Measurements from ENCODE around the gene ATF5.

ATF5 gene

DNA sequence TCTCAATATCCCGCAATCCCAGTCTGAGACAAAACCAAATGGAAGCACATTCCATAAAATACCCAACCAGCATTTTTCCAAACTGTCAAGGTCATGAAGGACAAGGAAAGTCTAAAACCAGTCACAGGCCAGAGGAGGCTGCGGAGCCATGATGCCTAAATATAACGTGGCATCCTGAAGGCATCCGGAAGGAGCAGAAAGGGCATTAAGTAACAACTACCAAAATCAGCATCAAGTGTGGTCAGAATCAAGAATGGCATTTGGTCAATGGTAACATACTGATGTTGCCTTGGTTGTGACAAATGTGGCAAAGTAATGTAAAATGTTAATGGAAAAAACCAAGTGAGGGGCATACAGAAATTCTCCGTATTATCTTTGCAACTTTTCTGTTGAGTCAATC, 3.5 kb upstream of the ATF5 start:
- H3K4me3 ChIP-seq (replicated peaks; ENCODE audit: insufficient read depth, low read length): no peak overlapping the region
- no peak for TF ChIP-seq GABPA (IDR thresholded peaks at IDR 0.05; ENCODE audit: low read depth)
- TF ChIP-seq SPI1 (IDR thresholded peaks at IDR 0.05; ENCODE audit: borderline replicate concordance, low read depth): no peak
- TF ChIP-seq, protein P1, sequence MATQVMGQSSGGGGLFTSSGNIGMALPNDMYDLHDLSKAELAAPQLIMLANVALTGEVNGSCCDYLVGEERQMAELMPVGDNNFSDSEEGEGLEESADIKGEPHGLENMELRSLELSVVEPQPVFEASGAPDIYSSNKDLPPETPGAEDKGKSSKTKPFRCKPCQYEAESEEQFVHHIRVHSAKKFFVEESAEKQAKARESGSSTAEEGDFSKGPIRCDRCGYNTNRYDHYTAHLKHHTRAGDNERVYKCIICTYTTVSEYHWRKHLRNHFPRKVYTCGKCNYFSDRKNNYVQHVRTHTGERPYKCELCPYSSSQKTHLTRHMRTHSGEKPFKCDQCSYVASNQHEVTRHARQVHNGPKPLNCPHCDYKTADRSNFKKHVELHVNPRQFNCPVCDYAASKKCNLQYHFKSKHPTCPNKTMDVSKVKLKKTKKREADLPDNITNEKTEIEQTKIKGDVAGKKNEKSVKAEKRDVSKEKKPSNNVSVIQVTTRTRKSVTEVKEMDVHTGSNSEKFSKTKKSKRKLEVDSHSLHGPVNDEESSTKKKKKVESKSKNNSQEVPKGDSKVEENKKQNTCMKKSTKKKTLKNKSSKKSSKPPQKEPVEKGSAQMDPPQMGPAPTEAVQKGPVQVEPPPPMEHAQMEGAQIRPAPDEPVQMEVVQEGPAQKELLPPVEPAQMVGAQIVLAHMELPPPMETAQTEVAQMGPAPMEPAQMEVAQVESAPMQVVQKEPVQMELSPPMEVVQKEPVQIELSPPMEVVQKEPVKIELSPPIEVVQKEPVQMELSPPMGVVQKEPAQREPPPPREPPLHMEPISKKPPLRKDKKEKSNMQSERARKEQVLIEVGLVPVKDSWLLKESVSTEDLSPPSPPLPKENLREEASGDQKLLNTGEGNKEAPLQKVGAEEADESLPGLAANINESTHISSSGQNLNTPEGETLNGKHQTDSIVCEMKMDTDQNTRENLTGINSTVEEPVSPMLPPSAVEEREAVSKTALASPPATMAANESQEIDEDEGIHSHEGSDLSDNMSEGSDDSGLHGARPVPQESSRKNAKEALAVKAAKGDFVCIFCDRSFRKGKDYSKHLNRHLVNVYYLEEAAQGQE (IDR thresholded peaks at IDR 0.05; ENCODE audit: insufficient replicate concordance, low read depth): no peak
- TF ChIP-seq, protein P2, sequence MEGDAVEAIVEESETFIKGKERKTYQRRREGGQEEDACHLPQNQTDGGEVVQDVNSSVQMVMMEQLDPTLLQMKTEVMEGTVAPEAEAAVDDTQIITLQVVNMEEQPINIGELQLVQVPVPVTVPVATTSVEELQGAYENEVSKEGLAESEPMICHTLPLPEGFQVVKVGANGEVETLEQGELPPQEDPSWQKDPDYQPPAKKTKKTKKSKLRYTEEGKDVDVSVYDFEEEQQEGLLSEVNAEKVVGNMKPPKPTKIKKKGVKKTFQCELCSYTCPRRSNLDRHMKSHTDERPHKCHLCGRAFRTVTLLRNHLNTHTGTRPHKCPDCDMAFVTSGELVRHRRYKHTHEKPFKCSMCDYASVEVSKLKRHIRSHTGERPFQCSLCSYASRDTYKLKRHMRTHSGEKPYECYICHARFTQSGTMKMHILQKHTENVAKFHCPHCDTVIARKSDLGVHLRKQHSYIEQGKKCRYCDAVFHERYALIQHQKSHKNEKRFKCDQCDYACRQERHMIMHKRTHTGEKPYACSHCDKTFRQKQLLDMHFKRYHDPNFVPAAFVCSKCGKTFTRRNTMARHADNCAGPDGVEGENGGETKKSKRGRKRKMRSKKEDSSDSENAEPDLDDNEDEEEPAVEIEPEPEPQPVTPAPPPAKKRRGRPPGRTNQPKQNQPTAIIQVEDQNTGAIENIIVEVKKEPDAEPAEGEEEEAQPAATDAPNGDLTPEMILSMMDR (IDR thresholded peaks at IDR 0.05; ENCODE audit: insufficient read depth, low read length): no peak
- no peak for TF ChIP-seq POLR2AphosphoS5 (IDR thresholded peaks at IDR 0.05; ENCODE audit: low read depth)
- no peak overlapping the region for H3K27ac ChIP-seq (replicated peaks)
- H3K27me3 ChIP-seq (ENCODE audit: insufficient read depth, poor library complexity, severe bottlenecking): no peaks in the 10 kb centered on the region
- DNase-seq (ENCODE audit: low read depth in 1 of 2, low spot score in 1 of 2): no peak

DNA sequence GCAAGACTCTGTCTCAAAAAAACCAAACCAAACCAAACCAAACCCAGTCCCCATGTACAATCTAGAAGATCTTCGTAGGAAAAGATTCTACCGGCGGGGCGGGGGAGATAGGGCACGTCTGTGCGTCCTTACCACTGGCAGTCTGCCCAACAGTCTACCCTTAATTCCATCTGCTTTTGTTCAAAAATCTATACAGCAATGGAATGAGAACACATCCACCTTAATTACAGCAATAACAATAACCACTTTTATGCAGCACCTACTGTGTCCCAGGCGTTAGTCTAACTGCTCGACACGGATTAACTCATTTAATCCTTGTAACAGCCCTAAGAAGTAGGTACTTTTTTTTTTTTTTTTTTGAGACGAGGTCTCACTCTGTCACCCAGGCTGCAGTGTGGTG, 2.5 kb upstream of the ATF5 start:
- Histone ChIP-seq H3K27ac (replicated peaks) (no peak overlapping the region), H3K4me3 (replicated peaks; ENCODE audit: insufficient read depth, low read length) (no peak overlapping the region), H3K27me3 (ENCODE audit: insufficient read depth, poor library complexity, severe bottlenecking) (no peaks in the 10 kb centered on the region)
- no peak for TF ChIP-seq POLR2AphosphoS5 (IDR thresholded peaks at IDR 0.05; ENCODE audit: low read depth)
- TF ChIP-seq, protein P2 (IDR thresholded peaks at IDR 0.05; ENCODE audit: insufficient read depth, low read length): no peak
- TF ChIP-seq SPI1 (IDR thresholded peaks at IDR 0.05; ENCODE audit: borderline replicate concordance, low read depth): no peak
- no peak for TF ChIP-seq GABPA (IDR thresholded peaks at IDR 0.05; ENCODE audit: low read depth)
- TF ChIP-seq, protein P1 (IDR thresholded peaks at IDR 0.05; ENCODE audit: insufficient replicate concordance, low read depth): no peak
- DNase-seq (ENCODE audit: low read depth in 1 of 2, low spot score in 1 of 2): no peak

DNA sequence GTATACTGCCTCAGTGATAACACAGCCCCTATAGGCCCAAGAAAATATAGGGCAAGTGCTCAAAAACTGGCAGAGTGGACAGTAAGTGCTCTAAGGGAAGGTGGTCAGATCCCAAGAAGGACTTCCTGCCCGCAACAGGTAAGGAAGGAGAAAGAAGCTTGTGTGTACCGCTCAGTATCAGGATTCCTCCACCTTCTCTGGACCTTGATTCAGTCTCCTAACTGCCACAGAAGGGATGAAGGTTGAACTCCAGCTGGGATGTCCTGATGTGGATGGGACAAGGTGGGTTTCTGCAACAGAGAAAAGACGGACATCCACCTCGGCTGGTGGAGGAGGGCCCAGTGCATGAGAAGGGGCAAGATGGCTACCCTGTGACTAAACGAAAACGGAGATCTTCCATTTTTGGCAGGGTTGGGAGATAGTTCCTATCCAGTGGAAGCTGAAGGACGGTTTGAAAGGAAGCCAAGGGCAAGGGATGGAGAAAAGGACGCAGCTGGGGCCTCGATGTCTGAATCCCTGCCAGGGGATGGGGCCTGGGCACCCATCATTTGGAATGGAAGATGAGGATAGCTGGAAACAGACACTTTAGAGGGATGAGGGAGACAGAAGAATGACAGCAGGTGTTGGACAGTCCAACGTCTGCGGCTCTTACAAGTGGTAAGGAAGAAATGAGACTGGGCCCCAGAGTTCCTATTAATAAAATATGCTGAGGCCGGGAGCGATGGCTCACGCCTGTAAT, 1.3 kb upstream of the ATF5 start:
- DNase-seq (ENCODE audit: low read depth in 1 of 2, low spot score in 1 of 2): no peak
- Histone ChIP-seq H3K4me3 (replicated peaks; ENCODE audit: insufficient read depth, low read length) (peak overlapping the region; percentile 77), H3K27me3 (ENCODE audit: insufficient read depth, poor library complexity, severe bottlenecking) (no peaks in the 10 kb centered on the region), H3K27ac (replicated peaks) (peak overlapping the region; percentile 99)
- TF ChIP-seq, protein P2 (IDR thresholded peaks at IDR 0.05; ENCODE audit: insufficient read depth, low read length): no peak

Data from HL-60 (cell line).